KG1 (cell line): ENCODE measurements around the gene GRIN3A.
"Not testable (repeated sequence)": the region's sequence is repeated elsewhere in the genome, so short reads cannot be mapped to it uniquely, and the experiment has no call there.

Experiments used
- DNase-seq: peaks from one replicate; lab custom pipeline; 2025; lab: John Stamatoyannopoulos, UW

Gene GRIN3A

DNA sequence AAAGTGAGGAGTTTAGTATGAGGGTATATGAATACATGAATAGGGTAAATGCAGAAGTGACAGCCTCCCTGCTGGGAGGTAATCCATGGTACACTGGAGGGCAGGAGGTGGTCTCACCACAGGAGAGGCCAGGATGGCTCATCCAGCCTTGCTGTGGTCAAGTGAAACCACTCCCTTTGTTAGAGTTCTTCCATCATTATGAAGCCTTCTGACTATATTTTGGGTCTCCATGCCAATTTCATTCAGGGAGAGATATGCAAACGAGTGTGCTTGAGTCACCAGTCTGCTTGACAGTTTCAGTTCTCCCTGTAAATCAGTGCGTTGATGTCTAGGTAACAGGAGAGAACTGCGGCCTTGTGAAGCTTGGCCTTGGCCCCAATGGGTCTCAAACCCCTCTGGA, 160.1 kb downstream of the GRIN3A start:
- DNase-seq: no peak

DNA sequence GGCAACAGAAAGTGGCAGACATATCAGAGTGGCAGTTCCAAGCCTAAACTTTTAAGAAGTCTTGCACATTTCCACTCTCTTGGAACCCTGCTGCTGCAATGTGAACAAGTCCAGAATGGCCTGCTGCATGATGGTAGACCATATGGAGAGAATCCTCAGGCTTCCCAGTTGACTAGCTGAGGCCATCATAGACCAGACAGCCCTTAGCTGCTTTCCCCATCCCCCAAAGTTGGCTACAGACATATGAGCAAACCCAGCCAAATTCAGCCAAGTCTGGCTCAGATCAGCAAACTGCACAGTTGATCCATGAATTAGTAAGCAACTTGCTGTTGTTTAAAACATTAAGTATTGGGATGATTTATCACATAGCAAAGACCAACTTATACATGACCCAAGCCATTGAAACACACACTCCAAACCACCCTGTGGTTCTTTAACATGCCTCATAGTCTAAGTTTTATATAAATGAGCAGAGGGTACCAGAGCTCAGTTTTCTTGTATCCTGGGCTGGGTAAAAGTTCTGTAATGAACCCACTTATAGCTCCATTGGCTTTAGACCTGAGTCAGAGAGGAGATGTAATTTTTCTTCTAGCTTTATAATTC, 163.6 kb downstream of the GRIN3A start:
- DNase-seq: no peak

DNA sequence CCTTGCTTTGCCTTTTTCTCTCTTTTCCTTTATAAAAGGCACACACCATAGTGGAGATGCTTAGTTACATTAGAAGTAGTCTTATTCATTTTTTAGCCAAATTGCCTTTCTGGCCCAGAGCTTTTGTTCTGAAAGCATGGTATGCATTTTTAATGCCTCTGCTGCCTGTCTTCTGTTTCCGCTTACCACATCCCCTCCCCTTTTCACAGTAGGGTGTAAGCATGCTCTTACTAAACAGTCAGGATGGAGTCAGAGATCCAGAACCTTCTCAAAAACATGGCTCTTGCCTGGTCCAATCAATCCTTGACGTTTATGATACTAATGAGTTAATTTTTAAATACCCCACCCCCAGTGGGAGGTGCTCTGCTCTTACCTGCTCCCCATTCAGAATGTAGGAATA, 166.1 kb downstream of the GRIN3A start:
- DNase-seq: no peak

DNA sequence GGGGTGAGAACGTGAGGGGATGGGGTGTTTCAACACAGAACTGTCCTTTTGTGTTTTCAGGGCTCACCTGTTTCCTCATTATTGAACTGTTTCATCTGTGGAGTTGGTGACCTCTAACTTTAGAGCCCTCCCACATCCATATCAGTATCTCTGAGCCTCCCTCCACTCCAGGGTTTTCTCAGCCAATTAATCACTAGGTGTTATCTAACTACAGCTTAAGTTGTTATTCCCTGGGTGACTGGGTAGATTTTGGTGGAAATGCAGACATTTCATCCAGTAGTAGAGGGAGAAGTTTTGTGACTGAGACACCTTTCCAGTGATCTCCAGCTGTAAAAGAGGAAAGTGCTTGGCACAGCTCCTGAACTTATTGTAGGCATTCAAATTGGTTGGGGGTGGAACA, 167.3 kb downstream of the GRIN3A start:
- DNase-seq: no peak

DNA sequence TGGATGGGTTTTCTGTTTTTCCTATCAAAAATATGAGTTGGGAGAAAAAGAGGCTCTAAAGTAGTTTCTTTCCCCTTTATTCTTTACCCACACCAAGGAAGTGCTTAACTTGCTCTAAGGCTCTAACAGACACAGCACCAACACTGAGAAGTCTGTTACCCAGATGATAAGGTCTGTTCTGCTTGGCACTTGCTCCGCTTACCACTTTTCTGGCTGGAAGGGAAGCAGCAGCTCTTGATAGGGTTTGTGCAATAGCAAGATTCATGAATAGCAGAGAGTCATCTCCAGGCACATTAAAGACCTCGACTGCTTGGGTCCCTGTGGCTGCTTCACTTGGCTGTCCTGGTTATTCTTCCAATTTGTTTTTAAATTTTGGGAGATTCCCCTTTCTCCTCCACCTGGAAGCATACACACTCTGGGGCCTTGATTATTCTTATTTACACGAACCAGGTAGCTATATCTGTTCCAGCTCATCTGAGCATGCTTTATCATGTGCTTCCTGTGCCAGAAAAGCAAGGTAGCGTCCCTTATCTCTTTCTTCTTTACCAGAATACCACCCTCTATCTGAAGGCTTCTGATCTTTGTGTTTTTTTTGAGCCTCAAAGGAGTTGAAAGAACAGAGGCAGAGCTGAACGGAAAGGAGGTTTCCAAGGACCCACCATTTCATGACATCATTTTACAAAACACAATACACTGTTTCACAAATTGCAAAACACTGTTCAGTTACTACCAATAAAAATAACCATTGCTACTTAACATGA, 168.5 kb downstream of the GRIN3A start:
- DNase-seq: no peak

DNA sequence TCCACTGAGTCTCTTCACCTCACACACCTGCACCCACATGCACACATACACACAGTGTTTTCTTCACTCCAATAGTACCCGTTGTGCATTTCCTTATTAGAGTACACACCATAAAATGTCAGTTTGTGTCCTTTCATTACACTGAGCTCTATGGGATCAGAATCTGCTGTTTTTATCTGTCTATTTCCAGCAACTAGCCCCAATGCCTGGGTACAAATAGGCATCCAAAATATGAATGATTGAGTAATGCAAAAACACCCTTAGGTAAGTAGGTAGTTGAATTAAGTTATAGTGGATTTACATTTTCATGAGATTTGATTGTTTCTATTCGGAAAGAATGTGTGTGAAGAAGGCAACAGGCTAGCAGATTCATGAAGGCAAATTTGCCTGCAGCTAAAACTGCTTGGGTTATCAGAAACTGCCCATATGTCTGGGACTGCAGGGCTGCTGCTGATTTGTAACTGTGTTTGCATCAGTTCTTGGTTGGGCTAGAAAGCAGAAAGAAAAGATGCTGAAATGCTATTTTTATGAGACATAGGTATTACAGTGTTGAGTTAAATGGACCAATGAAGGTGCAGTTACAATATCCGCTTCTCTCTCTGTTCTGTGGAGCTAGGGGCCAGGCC, 170.6 kb downstream of the GRIN3A start:
- DNase-seq: no peak

DNA sequence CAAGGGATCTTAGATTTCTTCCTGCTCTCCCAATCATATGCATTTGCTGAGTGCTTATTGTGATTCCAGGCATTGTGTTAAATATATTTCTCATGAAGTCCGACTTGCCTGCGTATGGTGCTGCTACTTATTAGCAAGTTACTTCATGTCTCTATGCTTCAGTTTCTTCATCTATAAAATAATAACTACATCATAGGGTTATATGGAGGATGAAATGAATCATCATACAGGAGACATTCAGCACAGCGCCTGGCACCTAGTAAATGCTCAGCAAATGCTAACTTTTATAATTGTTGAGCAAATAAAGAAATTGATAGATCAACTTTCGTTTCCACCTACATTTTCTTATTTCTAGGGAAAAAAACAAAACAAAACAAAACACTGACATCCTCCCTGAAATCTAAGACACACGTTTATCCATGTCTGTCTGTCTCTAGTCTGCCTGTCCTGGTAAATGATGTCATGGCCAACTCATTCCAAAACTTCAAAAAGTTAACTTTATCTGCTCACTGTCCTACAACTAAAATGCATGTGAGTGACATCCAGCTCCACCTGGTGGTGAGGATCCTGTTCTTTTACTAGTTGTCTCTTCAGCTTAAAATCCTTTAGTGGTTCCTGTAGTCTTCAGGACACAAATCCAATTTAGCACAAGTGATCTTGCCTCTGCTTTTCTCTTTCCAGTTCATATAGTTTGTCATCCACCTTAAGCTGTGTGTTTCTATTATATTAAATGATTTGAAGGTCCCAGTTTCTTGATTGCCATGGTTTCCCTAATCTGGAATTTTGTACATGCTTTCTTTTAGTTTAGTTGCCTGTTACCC, 171.3 kb downstream of the GRIN3A start:
- DNase-seq: no peak

DNA sequence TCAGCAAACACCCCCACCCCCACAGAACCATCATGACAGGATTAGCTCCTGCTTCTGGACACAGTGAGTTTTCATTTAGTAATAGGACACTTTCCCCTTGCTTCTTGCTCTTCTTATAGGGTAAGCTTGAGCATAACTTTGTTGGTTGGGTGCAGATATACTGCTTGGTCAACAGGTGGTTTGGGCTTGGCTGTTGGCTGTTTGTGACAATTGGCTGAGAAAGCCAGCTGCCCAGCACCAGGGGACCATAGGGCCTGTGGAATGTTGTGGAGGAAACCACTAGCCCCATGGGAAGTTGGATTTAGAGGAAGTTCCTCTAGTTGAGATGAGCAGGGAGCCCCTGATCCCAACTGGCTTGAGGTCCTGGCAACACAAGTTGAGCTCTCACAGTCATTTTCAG, 174.2 kb downstream of the GRIN3A start:
- no peak for DNase-seq

DNA sequence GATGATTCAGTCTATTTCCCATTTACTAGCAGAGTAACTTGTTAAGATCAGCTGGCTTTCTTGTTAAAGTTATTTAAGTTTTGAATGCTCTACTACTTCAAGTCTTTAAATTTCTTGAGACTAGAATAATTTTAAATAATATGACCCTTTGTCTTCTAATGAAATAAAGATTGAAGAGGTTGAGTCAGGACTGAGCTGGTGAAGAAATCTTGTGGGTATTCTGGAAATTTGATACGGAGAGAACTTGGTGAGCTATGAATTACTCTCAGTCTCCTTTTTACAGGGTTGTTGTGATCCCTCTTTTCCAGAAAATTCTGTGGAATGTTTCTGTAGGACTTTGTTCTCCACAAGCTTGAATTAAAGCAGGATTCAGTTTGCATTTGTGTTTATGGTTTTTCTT, 175.5 kb downstream of the GRIN3A start:
- no peak for DNase-seq

DNA sequence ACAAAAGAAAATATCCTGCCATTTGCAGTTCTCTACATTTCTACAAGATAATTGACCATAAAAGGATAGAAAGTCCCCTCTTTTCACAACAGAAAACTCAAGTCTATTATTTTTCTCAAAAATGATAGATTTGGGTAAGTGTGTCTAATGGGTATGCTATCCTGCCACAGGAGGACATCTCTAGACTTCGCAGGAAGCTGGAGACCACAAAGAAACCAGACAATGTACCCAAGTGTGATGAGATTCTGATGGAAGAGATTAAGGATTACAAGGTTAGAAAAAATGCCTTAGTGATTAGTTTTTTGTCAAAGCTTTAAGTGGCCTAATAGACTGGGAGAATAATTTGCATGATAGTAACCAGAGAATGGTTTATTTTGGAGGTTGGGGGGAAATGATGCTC, 176.7 kb downstream of the GRIN3A start:
- DNase-seq: no peak

DNA sequence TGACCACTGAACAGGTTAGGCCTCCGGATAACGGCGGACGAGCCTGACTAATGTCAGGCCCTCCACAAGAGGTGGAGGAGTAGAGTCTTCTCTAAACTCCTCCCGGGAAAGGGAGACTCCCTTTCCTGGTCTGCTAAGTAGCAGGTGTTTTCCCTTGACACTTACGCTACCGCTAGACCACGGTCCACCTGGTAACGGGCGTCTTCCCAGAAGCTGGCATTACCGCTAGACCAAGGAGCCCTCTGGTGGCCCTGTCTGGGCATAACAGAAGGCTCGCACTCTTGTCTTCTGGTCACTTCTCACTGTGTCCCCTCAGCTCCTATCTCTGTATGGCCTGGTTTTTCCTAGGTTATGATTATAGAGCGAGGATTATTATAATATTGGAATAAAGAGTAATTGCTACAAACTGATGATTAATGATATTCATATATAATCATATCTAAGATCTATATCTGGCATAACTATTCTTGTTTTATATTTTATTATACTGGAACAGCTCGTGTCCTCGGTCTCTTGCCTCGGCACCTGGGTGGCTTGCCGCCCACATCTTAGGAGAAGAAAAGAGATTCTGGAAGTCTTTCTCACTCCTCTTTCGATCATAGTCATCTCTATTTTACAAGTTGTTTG, 188.9 kb downstream of the GRIN3A start:
- DNase-seq: not testable (repeated sequence)

DNA sequence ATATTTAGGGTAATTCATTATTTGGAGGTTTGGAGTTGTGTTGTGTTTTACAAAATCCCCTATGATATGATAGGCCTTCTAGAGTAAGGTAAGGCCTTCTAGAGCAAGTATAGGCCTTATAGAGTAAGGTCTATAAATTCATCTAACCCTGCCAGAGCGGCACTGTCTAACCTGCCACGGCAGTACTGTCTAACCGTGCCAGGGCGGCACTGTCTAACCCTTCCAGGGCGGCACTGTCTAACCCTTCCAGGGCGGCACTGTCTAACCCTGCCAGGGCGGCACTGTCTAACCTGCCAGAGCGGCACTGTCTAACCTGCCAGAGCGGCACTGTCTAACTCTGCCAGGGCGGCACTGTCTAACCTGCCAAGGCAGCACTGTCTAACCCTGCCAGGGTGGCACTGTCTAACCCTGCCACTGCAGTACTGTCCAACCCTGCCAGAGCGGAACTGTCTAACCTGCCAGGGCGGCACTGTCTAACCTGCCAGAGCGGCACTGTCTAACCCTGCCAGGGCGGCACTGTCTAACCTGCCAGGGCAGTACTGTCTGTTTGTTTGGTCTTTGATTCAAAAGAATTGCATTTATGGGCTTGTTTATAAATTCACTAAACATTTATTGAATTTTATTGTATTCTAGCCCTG, 195.2 kb downstream of the GRIN3A start:
- no peak for DNase-seq

DNA sequence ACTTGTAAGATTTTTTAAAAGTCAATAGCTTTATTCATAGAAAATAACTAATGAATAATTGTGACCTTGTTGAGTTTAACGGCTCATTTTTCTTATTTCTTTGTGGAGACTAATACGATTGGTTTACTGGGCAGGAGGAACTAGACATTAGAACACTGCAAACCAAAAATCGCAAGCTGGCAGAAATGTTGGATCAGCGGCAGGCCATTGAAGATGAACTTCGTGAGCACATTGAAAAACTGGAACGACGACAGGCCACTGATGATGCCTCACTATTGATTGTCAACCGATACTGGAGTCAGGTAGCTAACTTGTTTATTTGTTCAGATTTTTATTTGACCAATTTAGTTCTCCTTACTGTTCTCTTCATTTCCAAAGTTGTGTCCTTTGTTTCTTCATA, 198.4 kb downstream of the GRIN3A start:
- DNase-seq: no peak

DNA sequence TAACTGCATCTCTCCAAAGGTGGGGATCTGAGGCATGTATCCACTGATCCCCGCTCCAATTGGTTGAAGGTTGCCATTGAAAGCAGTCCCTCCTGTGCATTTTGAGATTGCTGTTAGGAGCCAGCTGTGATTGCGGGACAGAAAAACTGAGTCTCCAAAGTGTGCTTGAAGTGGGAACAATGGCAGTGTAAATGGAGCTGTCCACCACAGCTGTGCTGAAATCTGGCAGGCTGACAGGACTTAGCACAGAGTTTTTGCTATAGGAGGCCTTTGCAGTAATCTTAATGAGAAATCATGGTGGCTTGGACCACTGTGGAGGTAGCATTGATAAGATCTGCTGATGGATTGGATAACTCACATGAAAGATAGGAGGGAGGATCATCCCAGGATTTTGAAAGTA, 201.5 kb downstream of the GRIN3A start:
- no peak for DNase-seq

DNA sequence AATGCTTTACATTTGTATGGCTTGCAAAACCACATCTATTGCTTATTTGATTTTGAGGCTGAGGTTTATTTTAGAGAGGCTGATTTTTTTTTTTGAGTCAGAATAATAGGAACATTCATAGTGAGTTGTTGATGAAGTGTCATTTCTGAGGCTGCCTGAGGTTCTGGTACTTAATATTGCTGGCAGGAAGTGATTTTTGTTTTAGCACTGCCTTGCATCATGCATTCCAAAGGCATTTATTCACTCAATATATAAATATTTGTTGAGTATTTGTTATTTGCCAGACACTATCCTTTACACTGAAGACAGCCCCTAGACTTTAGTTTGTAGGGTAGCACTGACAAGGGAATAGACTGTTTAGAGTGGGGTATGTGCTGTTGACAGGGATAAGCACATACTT, 202.1 kb downstream of the GRIN3A start:
- no peak for DNase-seq

DNA sequence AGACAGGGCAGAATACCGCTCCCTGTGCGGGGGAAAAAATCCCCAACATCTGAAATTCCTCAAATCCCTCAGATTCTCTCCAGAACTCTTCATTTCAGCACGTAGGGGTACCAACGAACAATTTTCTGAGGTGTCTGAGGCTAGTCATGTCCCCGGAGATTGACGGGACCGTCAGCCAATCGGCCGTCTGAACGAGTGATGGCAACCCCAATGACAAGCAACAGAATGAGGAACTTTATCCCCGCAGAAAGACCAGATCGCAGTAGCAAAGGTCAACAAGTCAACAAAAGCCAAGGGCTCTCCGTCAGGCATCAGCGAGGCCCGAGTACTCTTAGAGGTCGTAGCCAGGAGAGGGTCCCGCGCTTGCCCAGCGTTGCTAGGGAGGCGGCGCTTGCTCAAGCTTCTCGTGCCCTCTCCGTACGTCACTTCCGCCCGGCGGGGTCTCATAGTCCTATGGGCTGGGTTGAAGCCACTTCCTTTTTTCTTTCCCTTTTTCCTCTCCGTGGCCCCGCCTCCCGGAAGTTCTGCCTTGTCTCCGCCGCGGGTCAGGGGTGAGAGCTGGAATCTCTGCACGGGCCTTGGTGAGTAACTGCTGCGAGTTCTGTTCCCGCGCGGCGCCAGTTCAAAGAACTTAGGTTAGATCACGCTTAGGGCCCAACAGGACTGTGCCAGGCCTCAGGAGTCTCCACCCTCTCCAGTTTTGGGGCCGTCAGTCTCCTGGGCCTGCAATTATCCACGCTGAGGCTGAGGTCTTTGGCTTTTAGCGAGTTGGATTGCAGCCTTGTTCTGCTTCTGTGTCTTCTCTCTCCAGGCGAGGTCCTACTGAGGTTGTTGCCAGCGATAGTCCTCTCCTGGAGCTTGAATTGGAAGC, 204.9 kb downstream of the GRIN3A start, which contains the start of gene RNF20:
Gene RNF20, plus strand, starts transcription at position 520 of the 871 bp plus-strand sequence. CDS start 1,571 bp downstream, outside the sequence.
- peak; percentile 100 for DNase-seq

DNA sequence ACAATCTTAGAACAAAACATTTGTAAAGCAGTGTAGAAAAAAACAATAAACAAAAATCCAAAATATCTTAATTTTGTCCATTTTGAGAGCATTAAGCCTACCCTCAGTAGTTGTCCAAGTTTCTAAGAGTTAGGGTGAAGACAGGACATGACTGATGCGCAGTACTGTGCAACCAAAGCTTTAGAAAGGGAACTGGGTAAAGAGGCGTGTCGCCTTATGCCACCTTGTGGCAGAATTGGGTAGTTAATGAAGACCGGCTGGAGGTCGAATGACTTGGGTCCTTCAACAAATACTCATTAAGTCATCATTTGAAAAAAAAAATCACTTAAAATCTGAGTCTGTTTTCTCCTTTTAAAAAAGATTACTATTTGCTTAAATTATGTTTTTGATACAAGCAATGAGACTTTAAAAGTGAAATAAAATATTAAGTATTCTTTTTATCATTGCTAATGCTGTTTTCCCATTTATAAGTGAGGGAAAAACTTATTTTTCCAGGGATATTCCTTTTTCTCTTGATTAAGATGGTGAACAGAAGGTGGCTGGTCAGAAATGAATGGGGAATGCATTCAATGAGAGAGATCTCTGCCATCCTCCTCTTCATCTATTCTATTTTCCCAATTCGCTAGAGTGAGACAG, 208.3 kb downstream of the GRIN3A start:
- peak; percentile 29 for DNase-seq

DNA sequence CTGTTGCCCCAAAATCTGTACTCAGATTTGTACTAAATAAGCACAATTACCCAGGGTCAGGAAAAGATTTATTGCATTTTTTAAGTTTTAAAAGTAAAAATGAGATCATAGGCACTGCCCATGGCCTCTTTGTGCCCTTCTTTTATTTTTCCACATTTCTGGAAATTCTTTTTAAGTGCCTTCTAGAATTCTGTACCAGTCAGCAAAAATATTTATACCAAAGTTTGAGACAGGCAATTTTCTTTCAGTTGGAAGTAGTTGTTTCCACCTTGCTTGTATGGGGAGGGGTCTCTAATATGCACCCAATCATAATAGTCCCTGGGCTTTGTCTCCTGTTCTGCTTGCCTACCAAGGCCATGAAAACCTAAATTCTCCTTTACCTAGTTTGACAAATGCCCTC, 210.4 kb downstream of the GRIN3A start:
- no peak for DNase-seq

DNA sequence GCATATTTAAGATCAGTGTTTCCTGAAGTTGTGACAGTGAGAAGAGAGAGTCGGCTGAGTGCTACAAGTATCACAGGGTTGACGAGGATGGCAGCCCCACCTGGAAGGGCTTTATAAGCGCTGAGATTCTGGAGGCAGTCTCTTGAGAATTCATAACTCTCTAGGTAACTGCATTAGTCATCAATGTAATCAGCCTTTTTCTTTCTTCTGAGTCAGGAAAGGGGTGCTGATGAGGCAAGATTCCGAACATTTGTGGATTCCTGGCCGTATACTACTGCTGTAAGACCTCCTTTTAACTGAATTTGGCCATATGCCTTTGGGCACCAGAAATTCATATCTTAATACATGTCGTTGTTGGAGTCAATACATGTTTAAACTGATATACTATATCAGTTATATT, 211.4 kb downstream of the GRIN3A start:
- DNase-seq: no peak

DNA sequence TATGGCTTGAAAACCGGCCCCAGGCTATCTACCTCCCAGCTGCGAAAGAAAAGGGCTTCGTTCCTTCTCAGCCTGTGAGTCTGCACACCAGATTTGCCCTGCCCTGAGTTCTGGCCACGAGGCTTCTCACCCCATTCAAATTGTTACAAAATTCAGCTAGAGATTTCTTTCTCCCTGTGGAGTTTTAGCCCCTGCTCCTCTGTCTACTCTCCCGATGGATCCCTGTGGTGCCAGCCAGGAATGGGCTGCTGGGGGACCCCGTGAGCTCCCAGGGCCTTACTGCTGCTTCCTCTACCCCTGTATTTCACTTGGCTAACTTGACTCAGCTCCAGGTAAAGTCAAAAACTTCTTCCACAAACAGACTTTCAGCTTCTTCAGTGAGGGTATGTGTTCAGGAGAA, 214.1 kb downstream of the GRIN3A start:
- DNase-seq: no peak
